NK-92 (cell line): Measurements from ENCODE around the gene TCF12.

Source experiments
- DNase-seq: peaks from one replicate; lab custom pipeline; 2025; ENCODE audit not compliant: unreplicated experiment; lab: John Stamatoyannopoulos, UW

The TCF12 gene

DNA sequence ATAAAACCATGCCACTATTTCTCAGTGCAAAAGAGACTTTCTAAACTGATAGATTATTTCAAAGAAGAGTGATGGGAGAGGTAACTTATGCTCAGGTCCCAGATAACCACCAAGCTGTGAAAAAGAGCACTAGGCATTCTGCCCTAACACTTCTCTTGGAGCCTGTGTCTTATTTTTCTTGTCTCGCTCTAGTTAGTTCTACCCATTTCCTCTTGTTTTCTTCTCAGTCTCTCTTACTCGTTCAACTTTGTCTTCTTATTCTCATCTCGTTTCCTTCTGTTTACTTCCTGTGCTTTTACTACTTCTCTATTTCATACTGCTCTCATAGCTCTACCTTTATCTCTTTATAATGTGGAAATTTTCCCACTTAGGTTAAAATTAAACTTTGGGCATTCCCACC, 366.1 kb downstream of the TCF12 start:
- no peak for DNase-seq

DNA sequence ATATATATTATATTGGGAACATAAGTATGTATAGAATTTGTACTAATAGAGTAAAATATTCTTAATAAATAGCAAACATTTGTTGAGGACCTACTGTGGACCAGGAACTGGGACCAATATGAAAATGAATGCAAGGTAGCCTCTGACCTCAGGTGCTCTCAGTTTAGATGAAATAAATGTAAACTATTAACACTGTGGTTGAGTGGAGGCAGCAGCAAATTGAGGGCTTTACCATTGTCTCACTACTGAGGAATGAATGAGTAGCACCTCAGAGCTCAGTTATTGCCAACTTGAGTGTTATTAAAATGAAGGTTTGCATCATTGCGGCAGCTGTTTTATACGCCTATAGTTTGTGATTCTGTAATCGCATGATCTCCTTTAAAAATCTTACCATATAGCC, 366.9 kb downstream of the TCF12 start:
- DNase-seq, result no peak

DNA sequence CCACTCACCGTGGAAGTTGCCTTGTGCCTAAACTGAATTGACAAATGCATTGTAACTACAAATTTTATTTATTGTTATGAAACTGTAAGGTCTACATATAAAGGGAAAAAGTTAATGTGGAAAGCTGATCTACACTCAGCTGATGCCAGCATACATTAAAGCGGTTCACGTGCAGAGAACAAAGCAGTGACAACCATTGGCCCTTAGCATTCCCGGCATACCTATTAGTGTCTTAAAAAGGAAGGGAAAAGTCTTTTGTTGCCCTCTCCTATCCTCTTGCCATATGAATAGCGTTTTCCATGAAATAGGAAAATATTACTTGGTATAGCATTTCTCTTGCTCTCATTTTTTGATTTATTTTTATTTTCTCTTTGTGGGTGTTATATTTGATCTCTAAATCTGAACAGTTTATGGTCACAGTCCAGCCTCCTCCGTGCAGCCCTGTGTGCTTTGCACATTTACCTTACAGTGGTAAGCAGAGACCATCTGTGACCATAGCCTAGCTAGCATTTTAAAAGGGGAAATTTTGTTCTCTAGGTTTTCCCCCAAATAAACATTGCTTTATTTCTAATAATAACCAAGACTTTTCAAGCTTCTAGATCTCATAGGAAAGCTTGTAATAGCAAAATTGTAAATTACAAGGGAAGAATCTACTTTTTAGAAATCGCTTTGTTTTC, 368.1 kb downstream of the TCF12 start:
- DNase-seq, result no peak

DNA sequence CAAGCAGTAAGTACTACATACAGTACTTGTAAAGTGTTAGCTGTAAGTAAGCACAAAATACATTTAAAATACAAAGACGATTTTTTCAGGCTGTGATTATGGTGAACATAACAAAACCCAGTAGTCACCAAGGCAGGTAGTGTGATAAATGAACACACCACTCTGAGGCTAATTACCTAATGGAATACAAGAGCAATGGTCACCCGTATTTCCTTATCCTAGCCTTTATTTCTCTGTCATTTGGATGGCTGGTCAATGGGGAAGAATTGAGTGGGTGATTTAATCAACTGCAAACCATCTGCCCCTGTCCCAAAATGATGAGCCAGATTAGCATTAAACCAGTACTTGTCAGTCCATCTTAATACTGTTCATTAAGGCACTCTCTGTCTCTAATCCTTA, 368.7 kb downstream of the TCF12 start:
- DNase-seq, result no peak

DNA sequence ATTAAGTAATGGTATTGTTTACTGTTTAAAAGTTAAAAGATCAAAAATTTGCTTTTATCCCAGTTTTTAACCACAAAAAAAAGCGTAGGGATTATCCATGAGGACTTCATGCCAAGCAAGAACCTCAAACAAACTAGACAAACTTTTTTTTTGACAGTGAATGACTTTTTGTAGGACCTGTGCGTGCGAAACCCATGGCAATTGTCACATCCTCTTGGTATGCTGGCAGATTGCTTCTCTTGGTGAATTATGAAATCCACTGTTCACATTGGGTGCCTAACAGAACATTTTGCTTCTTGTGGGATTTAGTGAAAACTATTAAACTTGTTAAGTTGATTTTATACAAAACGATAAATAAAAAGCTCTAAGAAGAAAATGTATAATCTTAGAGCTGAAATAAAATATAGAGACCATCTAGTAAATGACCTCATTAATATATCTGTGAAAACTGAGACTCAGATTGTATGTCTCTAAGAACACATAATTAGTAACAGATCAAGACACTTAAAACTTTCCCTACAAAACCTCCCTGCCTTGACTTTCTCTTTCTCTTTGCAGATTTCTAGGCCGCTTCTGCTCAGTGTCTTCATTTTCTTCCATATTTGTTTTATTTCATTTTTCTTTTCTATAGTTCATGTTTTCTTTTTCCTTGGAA, 370.6 kb downstream of the TCF12 start:
- no peak for DNase-seq

DNA sequence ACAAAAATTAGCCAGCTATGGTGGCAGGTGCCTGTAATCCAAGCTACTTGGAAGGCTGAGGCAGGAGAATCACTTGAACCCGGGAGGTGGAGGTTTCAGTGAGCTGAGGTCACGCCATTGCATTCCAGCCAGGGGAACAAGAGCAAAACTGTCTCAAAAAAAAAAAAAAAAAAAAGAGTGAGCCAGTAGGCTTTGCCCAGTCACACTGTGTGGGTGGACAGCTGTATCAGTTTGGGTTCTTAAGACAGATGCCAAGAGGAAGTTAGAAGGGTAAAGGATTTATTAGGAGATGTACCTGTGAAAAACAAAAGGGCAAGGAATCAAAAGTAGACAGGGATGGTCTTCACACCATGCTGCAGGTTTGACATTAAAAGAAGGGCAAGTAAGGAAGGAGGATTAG, 371.7 kb downstream of the TCF12 start:
- DNase-seq, result no peak

DNA sequence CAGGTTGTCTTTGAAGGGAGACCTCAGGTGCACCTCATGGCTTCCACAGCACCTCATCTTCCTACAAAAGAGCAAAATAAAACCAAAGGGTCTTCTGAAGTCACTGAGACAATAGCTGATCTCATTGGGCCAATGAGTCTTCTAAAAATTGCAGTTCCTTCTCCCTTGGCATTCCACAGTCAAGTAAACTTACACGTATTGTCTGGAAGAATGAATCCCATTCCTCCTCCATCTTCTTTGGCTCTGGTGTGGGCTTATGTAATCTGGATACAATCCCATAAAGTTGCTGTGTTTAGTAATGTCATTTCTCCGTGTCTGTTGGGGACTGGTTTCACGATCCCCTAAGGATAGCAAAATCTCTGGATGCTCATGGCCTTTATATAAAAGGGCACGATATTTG, 372.4 kb downstream of the TCF12 start:
- no peak for DNase-seq

DNA sequence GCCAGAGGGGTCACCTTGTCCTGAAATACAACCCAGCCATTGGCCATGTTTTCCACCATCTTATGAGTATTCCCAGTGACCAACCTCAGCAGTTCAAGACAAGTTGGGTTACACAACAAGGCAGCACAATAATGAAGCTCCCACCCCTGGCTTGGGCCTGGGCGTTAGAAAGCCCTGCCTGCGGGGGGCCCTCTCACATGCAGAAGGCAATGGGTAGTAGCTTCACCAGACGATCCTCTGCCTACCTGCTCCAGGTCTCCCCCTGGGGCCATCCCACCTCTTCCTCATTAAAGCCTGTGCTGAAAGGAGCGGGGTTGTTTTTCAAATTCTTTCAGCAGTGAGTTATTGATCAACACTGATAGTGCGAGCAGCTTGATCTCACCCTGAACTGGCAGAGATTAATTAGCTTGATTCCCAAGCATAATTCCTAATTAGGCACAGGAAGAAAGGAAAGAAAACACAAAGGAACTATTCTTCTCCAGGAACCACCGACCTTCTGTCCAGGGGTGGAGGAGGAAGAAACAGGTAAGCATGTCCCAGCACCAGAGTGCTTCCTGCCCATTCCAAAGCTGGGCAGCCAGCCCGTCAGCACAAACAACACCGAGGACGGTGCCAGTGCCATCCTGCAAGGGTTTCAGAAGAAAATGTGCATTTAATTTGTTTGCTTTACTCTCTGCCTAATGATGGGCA, 378.2 kb downstream of the TCF12 start:
- DNase-seq, result no peak

DNA sequence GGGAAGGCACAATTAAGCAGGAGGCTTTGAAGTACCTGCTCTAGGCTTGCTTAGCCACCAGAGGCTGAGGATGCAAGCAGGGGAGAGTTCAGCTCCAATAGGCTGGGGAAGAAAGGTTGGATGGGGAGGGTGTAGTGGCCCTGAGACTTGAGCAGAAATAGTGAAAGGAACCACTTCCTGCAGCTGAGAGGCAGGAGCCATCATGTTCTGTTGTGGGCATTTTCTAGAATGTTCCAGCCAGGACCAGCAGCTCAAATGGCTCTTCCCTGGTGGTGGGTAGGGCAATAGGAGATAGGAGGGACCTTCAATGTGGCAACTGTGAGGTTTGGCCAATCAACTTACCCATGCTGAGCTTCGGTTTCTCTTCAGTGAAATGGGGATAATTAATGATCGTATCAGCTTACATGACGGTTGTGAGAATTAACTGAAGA, 378.7 kb downstream of the TCF12 start:
- DNase-seq, result no peak

DNA sequence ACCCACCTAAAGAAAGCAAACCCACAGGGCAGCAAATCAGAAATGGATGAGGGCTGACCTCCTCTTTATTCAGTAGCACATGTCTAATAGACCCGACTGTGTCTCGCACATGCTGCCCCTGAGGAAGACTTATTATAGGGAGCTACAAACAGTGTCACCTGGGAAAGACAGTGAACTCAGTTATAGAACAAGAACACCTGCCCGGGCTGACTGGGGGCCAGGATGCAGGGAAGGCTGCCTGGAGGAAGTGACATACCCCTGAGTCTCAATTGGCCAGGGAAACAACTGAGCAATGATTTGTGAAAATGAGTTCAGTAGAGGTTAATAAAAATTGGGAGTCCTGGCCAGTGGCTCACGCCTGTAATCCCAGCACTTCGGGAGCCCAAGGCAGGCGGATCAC, 379.2 kb downstream of the TCF12 start:
- no peak for DNase-seq

DNA sequence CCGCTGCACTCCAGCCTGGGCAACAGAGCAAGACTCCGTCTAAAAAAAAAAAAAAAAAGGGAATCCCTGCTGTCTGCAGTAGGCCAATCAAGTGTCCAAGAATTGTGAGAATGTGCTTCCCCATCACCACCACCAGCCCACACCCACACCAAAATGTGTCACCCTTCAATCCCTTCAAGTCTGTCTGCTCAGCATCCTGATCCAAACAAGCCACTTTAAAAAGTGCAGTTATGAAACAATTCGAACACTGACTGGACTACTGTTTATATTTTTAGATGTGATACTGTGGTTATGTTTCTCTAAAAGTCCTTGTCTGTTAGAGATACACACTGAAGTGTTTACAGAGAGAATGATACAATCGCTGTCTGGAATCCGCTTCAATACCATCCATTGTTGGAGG, 379.8 kb downstream of the TCF12 start:
- no peak for DNase-seq

DNA sequence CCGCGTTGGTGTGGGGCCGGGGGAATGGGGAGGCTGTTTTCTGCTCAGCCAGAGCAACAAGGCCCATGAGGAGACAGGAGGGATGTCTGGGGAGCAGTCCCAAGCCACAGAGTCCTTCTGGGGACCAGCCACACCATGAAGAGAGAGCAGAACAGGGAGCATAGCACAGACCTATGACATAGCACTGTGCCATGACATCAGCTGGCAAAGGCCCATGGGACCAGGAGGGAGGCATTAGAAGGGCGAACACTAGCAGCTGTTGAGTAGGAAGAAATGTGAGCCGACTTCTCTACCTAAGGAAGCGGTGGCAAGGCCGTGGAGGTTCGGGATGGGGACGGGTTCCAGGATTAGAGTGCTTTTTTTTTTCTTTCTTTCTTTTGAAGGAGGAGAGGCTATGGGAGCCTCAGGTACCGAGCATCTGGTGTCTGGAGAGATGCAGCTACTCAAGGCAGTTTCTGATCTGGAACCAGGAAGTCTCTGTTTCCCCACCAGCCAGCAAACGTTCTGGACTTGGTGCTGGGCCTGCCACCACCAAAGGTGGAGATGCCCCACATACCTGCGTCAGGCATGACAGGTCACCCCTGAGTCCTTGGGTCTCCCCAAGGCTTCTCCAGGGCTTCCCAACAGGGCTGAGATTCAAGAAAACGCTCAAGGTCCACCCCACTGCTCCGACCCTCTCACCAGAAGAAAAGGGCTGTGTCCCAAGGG, 380.6 kb downstream of the TCF12 start:
- DNase-seq, result no peak

DNA sequence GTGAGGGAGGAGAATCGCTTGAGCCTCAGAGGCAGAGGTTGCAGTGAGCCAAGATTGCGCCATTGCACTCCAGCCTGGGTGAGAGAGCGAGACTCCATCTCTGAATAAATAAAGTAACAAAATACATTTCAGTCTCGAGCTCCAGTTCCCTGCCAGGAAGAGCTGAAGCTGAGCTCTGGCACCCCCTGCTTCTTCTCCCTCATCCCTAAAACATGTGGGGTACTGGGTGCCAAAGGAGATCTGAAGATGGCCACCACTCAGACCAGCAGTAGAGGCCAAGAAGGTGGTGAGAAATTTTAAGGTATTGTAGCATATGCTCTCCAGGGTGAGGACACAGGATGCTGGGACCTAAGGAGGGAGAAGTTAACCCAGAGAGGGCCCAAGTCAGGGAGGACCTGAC, 382.9 kb downstream of the TCF12 start:
- DNase-seq, result no peak

DNA sequence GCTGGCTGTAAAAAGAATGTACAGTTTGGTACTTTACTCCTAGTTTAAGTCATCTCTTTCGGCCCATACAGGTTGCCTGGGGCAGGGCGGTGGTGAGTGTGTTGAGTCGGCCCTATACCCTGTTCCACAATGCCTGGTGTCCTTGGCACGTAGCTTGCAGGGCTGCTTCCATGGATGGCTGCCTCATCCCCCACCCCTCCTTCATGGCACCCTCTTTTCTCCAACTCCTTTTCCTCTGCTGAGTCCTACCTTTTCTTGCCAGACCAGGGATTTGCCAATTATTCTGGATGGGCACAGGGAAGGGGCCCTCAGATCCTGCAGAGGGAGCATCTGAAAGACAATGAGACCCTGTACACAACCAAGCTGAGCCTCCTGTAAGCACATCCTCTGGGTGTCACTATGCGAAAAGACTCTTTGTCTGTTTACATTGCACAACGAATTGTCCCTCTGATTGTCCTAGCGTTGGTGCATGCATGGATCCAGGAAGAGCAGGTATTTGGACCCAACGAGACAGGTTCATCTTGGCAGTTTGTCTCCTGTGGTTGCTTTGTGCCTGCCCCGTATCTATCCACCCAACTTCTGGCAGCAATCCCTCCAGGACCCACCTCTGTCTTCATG, 384.3 kb downstream of the TCF12 start:
- DNase-seq, result no peak

DNA sequence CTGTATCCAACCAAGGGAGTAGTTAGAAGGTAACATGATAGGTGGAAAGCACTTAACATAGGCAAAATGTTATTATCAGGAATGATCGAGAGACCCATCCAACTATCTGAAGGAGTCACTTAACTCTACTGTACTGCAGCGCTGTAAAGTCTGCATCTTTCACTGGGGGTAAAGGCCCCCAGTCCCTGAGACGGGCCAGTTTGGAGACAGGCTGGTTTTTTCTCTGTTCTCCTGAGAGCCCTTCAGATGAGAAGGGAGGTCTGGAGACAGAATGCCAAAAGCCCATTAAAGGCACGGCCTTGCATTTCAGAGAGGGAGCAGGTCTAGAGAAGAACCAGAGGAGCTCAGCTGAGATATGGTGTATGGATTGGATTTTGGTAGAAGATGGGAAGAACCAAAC, 386.6 kb downstream of the TCF12 start:
- DNase-seq, result no peak

DNA sequence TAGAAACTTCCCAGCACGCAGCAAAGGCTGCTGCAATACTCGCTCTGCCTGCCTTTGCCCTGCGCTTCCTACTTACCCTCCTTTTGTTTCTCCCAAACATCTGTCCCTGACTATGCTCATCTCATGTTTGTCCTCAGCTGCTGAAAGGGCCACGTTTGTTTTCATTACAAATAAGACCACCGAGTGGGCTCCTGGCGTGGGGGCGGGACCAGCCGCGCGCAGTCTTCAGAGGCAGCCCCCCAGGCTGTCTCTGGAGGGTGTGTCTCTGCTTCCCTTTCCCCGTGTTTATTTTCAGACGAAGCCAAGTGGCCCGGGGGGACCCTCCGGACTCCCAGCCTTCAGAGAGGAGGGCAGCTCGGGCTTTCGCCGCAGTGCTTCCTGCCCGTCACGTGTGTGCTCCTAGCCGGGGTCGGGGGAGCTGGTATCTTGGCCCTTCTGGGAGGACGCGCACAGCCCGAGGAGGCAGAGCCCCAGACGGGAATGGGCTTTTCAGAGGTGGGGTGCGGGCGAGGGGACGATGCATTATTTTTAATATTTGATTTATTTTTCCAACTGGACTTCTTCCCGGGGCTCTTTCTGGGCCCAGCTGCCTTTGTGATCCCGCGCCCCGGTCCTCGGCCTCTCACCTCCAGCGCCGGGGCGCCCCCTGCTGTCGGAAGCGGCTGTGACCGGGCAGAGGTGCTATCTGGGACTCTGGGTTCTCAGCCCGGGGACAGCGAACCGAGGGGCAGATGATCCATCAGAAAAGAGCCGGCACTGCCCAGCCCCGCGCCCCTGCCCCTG, 387.9 kb downstream of the TCF12 start:
- no peak for DNase-seq

DNA sequence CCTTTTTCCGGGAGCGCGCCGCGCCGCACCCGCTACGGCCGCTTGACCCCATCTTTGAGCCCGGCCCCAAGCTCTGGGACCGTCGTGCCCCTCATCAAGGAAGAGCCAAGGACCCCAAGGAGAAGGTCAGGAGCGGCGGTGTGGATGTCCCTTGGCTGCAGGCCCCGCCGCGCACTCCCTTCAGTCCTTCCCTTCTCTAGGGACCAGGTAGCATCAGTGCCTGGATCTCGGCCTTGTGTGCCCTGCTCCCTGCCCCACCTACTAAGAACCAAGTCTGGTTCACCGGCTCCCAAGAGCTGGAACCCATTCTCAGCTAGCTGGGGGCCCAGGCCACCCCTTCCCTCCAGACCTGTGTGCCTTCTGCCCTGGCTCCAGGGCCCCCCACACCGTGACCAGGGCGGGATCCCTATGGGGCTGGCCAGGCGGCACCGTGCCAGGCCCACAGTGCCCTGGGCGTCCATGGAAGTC, 388.5 kb downstream of the TCF12 start:
- DNase-seq, result no peak

DNA sequence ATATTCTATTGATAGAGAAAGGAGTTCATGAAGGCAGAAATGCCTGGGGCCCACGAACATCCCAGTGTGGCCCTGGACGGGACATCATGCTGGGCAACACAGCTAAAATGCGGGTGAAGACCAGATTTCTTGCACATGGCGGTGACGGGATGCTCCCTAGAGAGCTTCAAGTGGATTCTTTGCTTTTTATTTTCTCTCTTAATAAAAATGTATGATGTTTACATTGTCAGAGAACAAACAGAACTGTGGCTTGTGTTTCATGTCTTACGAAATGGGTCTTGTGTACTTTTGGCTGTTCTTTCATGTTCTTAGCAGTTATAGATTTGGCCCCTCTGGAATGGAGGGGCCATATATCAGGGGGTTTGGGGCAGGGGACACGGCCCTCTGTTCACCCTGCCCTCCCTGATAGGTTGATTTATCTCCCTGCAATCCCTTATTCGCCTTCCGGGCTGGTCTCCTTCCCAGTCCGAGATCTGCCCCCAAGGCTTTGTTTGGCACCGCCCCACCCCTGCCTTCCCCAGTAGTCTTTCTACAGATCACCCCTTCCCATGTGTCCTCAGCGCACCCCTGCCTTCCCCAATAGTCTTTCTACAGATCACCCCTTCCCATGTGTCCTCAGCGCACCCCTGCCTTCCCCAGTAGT, 389.2 kb downstream of the TCF12 start:
- no peak for DNase-seq

DNA sequence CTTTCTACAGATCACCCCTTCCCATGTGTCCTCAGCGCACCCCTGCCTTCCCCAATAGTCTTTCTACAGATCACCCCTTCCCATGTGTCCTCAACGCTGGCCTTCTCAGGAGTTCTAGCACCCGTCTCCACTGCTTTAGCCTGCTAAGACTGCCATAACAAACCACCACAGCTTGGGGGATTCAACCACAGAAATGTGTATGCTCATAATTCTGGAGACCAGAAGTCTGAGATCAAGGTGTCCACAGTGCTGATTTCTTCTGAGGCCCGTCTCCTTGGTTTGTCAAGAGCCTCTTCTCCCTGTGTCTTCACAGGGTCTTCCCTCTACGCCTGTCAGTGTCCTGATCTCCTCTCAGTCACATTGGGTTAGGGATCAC, 389.7 kb downstream of the TCF12 start:
- no peak for DNase-seq
